GM18526 (cell line): Measurements from ENCODE around the gene CST2.

Source experiments
- POLR2A ChIP-seq: IDR thresholded peaks from 3 replicates; pipeline ENCODE4 v1.6.1; 2011; ENCODE audit not compliant: insufficient read length; ENCODE audit errors: extremely low read depth

CST2 gene

DNA sequence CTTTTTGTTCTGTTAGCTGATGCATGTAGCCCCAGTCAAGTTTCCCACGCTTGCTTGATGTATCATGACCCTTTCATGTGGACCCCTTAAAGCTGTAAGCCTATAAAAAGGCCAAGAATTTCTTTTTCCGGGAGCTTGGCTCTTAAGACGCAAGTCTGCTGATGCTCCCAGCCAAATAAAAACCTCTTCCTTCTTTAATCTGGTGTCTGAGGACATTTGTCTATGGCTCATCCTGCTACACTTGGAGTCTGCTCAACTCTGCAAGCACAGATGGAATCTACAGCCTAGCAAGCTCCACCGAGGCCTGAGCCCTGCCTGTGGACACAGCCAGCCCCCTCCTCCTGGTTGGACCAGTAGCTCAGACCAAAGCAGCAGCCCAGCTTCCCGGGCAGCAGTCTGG lies 3.4 kb downstream of the CST2 start:
- no peak for TF ChIP-seq POLR2A

DNA sequence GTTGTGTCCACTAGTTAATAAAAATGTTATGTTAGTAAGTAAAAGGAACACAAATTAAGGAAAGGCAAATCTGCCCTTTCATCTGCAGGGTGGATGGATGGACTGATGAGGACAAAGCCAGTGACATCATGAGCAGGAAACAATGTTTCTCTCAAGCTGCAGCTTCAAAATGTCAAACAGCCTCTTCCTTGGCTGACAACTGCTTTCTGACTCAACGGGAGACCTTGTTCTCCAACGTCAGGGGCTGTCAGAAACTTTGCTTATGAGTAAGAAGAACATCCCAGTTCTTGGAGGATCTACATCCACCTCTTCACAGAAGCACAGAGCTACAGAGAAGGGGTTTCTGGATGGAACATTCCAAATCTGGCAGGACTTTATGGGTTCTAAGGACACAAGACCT lies 6.0 kb downstream of the CST2 start:
- no peak for TF ChIP-seq POLR2A

DNA sequence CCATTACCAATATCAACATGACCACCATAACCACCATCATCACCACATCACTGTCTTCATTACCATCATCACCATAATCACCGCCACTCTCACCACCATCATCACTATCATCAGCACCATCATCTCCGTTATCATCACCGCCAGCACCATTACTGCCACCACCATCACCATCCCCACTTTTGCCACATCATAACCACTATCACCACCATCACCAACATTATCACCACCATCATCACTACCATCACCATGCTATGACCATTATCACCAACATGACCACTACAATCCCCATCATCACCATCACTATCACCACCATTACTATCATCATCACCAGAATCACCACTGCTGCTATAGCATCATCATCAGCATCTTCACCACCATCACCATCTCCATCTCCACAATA lies 25.7 kb downstream of the CST2 start:
- no peak for TF ChIP-seq POLR2A

DNA sequence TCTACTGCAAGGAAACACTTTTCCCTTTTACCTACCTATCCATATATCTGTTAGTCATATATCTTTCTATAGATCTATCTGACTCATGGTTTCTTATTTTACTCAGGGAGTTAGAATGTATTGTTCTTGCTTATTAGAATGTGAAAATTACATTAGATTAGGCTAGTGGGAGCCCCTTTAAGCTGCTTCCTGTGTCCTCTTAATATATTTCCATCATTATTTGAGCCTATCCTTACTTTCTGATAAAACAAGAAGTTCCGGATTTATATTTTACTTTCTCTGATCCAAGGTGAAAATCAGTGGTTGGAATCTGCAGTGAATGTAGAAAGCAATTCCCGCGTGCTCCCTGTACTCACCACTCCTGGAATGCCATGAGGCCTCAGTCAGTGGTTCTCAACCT lies 31.0 kb downstream of the CST2 start:
- TF ChIP-seq POLR2A: no peak

DNA sequence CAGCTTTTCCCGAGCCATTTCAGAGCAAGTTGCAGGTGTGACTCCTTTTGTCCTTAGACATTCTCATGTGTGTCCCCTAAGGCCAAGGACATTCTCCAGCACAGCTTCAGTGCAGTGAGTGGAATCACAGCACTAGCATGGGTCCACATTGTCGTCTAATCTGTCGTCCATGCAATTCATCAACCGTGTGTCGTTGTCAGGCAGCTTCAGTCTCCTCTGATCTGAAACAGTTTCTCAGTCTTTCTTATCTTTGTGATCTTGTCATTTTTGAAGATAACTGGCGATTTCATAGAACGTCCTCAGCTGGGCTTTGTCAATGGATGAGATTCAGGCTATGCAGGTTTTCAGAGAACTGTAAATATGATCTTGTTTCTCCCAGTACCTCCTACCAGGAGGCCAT lies 31.7 kb downstream of the CST2 start:
- no peak for TF ChIP-seq POLR2A

DNA sequence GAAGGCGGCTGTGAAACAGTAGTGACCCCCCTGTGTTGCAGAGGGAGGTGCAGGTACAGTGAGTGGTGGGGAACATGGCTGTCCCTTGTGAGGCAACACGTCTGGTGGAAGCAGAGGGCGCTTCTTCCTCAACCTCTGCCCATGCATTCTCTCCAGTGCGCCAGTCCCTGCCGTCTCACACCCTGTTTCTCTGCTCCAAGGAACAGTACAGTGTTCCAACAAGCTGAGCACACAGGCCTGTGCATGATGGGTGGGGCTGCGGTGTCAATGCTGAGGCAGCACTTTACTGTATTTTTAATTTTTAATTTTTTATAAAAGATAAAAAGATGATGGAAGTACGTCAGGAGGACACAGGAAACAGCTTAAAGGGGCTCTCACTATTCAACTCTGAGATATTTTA lies 32.5 kb downstream of the CST2 start:
- TF ChIP-seq POLR2A: no peak

DNA sequence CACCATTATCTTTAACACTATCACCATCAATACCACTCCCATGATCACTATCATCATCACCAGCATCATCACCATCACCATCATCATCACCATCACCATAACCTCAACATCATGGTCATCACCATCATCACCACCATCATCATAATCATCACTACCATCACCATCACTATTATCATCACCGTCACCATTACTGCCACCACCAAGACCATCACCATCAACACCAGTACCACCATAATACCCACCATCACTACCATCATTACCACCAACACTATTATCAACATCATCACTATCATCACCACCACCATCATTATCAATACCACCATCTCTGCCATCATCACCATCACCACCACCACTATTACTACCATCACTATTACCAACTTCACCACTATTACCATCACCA lies 43.1 kb downstream of the CST2 start:
- no peak for TF ChIP-seq POLR2A

DNA sequence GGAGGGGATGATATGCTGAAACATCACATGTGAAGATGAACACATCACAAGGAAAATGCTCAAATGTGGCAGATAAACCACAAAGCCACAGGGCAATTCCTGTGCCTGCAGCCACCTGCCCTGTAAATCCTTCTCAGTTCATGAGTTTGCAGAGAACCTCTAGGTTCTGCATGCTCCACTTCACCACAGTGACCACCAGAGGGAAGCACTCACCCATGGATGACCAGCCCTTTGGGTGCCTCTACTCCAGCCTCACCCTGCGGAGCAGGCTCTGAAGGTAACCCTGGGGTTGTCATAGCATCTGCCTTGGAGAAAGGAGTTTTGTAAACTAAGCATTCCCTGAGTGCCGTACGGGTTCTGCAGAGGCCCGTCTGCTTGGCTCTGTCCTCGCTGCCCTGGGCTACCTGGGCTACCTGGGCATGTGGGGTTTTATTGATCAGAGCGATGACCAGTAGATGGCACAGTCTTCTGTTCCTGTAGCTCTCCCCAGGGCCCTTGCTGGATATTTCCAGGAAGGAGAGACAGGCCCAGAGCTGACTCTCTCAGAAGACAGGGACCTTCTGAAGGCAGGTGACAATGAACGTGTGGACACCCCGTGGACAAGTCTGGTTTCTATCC lies 44.1 kb downstream of the CST2 start:
- no peak for TF ChIP-seq POLR2A

DNA sequence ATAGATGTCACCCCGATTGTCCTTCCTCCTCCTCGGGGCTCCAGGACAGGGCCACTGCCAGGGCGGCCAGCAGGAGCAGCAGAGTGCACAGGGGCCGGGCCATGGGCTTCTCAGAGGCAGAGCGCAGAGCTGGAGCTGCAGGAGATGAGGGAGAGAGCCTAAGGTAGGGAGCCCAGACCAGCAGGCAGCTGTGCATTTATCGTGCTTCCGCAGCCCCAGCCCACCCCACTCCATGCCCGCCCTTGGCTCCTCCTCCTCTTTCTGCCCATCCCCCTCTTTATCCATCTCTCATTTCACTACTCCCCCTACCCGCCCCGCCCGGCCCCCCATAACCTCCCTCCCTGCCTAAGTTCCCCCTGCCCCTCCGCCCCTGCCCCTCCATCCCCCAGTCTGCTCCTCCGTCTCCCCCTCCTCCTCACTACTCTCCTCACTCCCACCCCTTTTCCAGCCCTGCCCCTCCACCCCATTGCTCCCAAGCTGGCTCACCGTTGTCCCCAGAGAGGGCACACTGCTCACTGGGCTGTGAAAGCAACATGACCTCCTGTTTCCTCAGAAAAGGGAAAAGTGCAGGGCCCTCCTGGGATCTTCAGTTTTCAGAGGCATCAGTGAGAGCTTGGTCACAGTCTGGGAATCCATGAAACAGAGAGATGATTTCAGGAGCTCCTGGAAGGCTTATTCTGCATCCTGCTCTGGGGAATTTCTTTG lies 50.3 kb downstream of the CST2 start:
- no peak for TF ChIP-seq POLR2A

DNA sequence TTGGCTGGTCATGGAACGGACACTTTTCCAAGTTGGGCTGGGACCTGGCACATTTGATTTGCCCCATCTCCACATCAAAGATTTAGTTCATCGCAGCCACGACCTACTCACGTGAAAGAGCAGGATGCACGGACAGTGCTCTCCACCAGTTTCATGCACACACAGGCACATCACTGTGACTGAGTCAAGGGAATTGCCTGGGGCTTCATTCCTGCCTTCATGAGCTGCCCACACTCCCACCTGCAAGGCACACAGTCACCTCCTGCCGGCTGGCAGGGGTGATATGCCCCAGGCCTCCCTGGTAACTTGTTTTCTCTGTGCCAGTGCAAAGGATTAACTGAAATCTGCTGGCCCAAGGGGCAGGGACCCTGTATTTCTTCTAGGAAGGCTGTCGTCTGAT lies 52.4 kb downstream of the CST2 start:
- TF ChIP-seq POLR2A: no peak
